ENCODE data around the gene NR2F2.
"Not testable (repeated sequence)": the region's sequence is repeated elsewhere in the genome, so short reads cannot be mapped to it uniquely, and the experiment has no call there.

NR2F2 gene

GRCh38 chr15:96372554-96372953, 42.1 kb downstream of the NR2F2 start:
- no peak for DNase-seq (ENCODE audit: low spot score)
- TF ChIP-seq, protein P1, sequence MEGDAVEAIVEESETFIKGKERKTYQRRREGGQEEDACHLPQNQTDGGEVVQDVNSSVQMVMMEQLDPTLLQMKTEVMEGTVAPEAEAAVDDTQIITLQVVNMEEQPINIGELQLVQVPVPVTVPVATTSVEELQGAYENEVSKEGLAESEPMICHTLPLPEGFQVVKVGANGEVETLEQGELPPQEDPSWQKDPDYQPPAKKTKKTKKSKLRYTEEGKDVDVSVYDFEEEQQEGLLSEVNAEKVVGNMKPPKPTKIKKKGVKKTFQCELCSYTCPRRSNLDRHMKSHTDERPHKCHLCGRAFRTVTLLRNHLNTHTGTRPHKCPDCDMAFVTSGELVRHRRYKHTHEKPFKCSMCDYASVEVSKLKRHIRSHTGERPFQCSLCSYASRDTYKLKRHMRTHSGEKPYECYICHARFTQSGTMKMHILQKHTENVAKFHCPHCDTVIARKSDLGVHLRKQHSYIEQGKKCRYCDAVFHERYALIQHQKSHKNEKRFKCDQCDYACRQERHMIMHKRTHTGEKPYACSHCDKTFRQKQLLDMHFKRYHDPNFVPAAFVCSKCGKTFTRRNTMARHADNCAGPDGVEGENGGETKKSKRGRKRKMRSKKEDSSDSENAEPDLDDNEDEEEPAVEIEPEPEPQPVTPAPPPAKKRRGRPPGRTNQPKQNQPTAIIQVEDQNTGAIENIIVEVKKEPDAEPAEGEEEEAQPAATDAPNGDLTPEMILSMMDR (IDR thresholded peaks at IDR 0.05; ENCODE audit: extremely low read depth, insufficient read depth, missing control alignments): no peak
- in situ Hi-C loops (cut with MboI; ENCODE audit: low pct_unique_long_range_greater_than_20kb, low sequenced_read_pairs, unreplicated experiment): no loop called here

DNA sequence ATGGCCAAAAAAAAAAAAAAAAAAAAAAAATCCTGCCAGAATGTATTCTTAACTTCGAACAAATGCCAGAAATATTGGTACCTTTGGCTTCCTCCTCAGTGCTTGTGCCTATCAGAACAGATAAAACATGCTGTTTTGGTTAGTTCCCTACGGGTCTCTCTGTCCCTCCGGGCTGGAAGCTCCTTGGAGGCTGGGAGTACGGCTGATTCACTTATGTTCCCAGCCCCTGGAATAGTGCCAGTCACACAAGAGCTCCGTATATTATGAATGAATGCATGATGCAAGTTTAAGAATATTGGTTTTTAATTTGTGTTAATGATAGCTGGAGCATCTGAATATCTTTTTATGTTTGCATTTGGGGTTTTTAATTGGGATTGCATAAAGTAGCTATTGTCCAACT, 44.0 kb downstream of the NR2F2 start:
- DNase-seq (ENCODE audit: low spot score): no peak
- TF ChIP-seq, protein P1 (IDR thresholded peaks at IDR 0.05; ENCODE audit: extremely low read depth, insufficient read depth, missing control alignments): no peak
- in situ Hi-C loops (cut with MboI; ENCODE audit: low pct_unique_long_range_greater_than_20kb, low sequenced_read_pairs, unreplicated experiment): no loop called here

GRCh38 chr15:96379592-96379991, 49.1 kb downstream of the NR2F2 start:
- DNase-seq (ENCODE audit: low spot score); in situ Hi-C loops (cut with MboI; ENCODE audit: low pct_unique_long_range_greater_than_20kb, low sequenced_read_pairs, unreplicated experiment): not testable (repeated sequence)

- DNase-seq (ENCODE audit: low spot score): no peak
- in situ Hi-C loops (cut with MboI; ENCODE audit: low pct_unique_long_range_greater_than_20kb, low sequenced_read_pairs, unreplicated experiment): no loop called here
- TF ChIP-seq, protein P1 (IDR thresholded peaks at IDR 0.05; ENCODE audit: extremely low read depth, insufficient read depth, missing control alignments): no peak
Observed at GRCh38 chr15:96381463-96381862, 51.0 kb downstream of the NR2F2 start.

DNA sequence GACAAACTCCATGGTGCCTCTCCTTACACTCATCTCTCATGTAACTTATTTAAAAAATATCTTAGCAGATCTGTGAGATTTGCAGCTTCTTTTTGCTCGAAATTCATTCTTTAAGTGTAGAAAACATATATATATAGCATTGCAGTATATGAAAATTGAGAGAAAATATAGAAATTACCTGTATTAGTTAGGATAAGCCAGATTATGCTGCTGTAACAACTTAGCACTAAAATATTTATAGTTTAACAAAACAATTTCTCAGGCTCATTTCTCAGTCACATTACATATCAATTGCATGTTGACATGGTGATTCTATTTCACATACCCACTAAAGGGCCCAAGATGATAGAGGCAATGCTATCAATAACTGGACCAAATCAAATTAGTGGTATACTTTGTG, 54.7 kb downstream of the NR2F2 start:
- TF ChIP-seq, protein P1 (IDR thresholded peaks at IDR 0.05; ENCODE audit: extremely low read depth, insufficient read depth, missing control alignments): no peak
- in situ Hi-C loops (cut with MboI; ENCODE audit: low pct_unique_long_range_greater_than_20kb, low sequenced_read_pairs, unreplicated experiment): no loop called here
- DNase-seq (ENCODE audit: low spot score): no peak

GRCh38 chr15:96388673-96389072, 58.2 kb downstream of the NR2F2 start:
- TF ChIP-seq, protein P1 (IDR thresholded peaks at IDR 0.05; ENCODE audit: extremely low read depth, insufficient read depth, missing control alignments): no peak
- no peak for DNase-seq (ENCODE audit: low spot score)
- in situ Hi-C loops (cut with MboI; ENCODE audit: low pct_unique_long_range_greater_than_20kb, low sequenced_read_pairs, unreplicated experiment): no loop called here
